ENCODE measurements around the gene ZBTB8B.
"Not testable (repeated sequence)": the region's sequence is repeated elsewhere in the genome, so short reads cannot be mapped to it uniquely, and the experiment has no call there.

The ZBTB8B gene

DNA sequence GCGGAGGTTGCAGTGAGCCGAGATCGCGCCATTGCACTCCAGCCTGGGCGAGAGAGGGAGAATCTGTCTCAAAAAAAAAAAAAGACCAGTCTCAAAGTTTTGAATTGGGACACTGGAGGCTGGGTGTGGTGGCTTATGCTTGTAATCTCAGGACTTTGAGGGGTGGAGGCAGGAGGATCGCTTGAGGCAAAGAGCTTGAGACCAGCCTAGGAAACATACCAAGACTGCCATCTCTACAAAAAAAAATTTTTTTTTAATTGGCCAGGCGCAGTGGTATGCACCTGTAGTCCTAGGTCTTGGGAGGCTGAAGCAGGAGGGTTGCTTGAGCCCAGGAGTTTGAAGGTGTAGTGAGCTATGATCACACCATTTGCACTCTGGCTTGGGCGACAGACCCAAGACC, 3.9 kb downstream of the ZBTB8B start:
- no peak for DNase-seq (ENCODE audit: low spot score)
- FAIRE-seq: no peak

DNA sequence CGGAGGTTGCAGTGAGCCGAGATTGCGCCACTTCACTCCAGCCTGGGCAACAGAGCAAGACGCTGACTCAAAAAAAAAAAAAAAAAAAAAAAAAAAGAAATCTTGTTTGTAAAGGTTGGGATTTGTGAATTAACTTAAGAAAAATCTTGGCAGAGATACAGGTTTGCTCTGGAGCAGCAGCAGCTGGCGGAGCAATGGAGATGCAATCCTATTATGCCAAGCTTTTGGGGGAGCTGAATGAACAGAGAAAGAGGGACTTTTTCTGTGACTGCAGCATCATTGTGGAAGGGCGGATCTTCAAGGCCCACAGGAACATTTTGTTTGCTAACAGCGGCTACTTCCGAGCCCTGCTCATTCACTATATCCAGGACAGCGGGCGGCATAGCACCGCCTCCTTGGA, 5.6 kb downstream of the ZBTB8B start:
- DNase-seq (ENCODE audit: low spot score) (no peak), FAIRE-seq (no peak)

DNA sequence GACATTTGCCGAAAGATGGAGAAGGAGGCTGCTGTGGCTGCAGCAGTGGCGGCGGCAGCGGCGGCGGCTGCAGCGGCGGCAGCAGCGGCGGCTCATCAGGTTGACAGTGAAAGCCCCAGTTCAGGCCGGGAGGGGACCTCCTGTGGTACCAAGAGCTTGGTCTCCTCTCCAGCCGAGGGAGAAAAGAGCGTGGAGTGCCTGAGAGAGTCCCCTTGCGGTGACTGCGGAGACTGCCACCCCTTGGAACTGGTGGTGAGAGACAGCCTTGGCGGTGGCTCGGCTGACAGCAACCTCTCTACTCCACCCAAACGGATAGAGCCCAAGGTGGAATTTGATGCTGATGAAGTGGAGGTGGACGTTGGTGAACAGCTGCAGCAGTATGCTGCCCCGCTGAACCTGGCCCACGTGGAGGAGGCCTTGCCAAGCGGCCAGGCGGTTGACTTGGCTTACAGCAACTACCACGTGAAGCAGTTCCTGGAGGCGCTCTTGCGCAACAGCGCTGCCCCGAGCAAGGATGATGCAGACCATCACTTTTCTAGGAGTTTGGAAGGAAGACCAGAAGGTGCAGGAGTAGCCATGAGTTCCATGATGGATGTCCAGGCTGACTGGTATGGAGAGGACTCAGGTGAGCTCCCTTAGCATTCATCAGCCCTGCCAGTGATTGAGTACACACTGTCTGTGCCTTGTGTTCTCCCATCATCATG, 6.3 kb downstream of the ZBTB8B start:
- no peak for FAIRE-seq
- no peak for DNase-seq (ENCODE audit: low spot score)

DNA sequence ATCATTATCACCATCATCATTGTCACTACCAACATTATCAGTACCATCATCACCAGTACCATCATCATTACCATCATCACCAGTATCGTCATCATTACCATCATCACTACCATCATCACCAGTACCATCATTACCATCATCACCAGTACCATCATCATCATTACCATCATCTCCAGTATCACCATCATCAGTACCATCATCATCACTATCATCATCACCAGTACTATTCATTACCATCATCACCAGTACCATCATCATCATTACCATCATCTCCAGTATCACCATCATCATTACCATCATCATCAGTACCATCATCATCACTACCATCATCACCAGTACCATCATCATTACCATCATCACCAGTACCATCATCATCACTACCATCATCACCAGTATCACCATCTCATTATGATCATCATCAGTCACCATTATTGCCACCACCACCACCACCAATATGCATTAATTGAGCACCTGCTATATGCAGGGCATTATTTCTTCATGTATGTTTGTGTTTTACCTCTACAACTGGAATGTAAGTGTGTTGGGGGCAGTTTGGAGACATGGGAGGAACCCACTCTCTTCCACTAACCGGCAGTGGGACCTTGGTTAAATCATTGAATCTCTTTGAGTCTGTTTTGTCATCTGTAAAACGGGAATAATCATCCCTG, 7.0 kb downstream of the ZBTB8B start:
- DNase-seq (ENCODE audit: low spot score) (no peak), FAIRE-seq (peak; percentile 96)

DNA sequence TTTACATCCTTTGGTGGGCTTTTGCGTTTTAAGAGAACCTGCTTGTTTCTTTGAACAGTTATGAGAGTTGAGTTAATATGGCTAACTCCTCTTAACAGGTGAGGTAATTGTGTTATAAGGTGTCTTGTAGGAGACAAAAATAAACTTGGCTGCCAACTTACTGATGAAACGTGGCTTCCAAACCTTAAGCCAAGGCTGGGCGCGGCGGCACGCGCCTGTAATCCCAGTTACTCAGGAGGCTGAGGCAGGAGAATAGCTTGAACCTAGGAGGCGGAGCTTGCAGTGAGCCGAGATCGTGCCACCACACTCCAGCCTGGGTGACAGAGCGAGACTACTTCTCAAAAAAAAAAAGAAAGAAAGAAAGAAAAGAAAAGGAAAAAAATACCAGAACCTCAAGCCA, 8.1 kb downstream of the ZBTB8B start:
- DNase-seq (ENCODE audit: low spot score); FAIRE-seq: not testable (repeated sequence)

DNA sequence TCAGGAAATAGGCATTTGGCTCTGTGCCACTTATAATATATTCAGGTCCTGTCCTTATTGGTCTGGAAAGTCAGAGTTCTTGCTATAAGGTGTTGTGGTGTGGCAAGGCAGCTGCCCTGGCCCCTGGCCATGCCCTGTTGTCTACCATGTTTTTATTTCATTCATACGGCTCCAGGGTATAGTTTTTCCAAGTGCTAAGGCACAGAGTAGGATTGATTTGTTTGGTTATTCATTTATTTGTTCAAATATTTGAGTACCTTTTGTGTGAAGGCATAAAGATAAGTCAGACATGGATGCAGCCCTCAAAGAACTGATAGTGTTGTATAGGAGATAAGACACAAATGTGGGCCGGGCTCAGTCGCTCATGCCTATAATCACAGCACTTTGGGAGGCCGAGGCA, 10.1 kb downstream of the ZBTB8B start:
- DNase-seq (ENCODE audit: low spot score) (no peak), FAIRE-seq (no peak)

DNA sequence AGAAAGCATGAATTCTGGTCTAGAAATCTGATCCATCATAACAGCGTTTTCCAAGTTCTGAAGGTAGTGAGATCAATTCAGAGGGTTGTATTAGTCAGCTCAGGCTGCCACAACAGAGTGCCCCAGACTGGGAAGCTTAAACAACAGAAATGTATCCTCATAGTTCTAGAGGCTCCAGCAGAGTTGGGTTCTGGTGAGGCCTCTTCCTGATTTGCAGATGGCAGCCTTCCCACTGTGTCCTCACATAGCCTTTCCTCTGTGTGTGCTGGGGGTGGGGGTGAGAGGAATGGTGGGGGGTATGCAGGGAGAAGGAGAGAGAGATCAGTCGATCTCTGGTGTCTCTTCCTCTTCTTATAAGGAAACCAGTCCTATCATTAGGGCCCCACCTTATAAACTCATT, 15.1 kb downstream of the ZBTB8B start:
- no peak for DNase-seq (ENCODE audit: low spot score)
- no peak for FAIRE-seq

DNA sequence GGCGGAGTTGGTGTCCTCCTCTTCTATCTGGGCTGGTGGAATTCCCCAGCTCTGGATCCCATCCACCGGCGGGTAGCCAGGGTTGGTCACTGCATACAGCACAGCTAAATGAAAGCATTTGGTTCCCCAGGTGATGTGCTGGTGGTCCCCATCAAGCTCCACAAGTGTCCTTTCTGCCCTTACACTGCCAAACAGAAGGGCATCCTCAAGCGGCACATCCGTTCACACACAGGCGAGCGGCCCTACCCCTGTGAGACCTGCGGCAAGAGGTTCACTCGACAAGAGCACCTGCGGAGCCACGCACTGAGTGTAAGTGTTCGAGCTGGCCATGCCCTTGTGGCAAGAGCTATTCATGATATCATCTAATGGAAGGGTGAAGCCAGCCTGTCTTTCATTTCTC, 15.9 kb downstream of the ZBTB8B start:
- FAIRE-seq (no peak), DNase-seq (ENCODE audit: low spot score) (no peak)

DNA sequence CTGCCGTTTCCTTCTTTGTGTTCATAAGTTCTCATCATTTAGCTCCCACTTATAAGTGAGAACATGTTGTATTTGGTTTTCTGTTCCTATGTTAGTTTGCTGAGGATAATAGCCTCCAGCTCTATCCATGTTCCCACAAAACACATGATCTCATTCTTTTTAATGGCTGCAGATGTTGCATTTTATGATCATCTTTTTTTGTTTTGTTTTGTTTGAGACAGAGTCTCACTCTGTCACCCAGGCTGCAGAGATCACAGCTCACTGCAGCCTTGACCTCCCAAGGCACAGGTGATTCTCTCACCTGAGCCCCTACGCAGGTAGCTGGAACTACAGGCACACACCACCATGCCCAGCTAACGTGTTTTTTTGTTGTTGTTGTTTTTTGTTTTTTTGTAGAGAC, 16.9 kb downstream of the ZBTB8B start:
- FAIRE-seq; DNase-seq (ENCODE audit: low spot score): not testable (repeated sequence)

DNA sequence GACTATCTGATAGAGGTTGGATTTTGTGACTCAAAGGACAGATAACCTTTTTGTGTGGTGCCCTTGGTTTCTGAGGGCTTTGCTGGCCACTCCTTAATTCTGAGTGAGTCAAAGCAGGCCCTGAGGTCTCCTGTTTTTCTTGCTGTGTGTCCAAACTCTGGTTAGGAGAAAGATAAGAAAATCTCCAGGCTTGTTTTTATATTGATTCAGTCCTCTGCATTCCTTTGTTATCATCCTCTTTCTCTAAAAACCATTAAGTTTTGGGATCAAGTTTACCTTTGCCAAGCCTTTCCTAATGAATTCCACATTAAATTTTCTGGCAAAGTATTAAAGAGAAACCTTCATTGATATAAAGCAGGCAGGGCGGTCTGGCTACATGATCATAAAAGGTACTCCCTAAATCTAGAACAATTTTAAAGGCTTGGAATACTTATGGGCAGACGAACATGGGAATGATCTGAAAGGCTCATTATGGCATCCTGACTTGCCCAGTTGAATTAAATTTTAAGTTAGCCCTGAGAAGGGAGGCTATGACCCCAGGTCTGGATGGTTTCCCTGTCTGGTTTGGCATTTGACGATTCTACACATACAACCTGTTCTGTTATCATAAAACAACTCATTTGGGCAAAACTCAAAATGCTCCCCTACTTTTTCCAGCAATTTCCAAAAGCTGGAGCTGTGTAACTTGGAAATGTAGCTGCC, 20.8 kb downstream of the ZBTB8B start:
- DNase-seq (ENCODE audit: low spot score) (no peak), FAIRE-seq (no peak)

DNA sequence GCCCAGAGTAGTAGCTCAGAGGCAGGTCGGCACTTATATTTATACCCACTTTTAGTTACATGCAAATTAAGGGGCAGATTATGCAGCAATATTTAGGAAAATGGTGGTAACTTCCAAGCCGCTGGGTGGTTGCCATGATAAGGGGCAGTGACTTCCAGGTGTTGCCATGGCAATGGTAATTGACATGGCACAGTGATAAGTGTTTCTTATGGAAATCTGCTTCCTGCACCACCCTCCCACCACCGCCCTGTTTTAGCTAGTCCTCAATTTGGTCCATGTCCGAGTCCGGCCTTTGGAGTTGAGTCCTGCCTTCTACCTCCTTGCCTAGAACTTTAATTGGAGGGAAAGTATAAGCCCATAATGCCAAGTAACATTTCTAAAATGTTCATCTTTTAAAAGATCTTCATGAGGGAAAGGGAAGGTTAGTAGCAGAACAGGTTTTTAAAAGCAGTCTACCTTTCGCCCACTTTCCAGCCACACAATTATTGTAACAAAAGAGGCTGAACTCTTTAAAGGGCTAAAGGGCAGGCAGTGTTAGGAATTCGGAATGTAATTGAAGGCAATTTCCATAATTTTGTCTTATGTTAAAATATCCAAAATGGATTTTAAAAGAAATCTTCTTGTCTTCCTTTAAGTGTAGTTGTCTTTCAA, 21.7 kb downstream of the ZBTB8B start:
- no peak for DNase-seq (ENCODE audit: low spot score)
- no peak for FAIRE-seq

DNA sequence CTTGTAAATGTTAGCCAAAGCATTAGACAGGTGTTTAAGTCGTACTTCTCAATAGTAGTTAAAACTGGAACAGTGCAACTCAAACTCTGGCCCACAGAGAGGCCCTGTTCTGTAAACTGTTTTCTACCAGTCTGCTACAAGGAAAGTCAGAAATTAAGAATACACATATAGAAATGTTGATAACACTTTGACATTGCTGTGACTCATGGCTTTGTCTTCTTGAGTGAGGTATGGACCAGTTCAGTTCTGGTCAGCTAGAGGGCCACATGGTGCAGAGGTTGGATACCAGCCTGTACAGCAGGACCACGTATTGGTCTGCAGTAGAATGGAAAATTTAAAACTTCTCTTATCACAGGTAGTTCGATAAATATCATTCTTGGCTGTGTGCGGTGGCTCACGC, 22.3 kb downstream of the ZBTB8B start:
- FAIRE-seq: peak; percentile 32
- no peak for DNase-seq (ENCODE audit: low spot score)

DNA sequence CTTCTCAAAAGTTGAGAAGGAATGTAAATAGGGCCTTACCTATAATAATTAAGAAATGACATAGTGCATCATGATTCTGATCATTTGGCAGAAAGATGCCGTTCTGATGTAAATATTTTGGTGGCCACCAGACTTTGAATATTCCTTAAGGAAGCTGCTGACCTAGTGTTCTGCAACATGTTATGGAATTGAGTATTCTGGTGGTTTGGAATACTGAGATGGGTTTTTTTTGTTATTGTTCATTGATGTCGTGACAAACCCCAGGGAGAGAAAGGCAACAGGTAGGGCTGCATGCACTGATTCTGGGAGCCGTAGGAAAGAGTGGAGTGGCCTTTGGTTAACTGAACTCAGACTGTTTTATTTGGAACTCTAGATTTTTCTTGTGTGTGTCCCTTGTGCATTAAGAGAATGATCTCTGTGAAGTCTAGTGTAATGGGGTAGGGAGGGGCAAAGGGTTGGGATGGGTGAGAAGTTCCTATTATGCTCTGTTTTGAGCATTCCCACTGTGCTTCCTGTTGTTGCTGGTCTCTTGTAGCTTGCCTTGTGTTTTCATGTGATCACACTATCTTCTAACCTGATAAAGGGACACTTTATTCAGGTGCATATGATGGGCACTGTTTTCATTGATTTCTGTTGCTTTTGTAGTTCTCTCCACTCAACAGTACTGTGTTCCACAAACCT, 25.0 kb downstream of the ZBTB8B start:
- FAIRE-seq: no peak
- DNase-seq (ENCODE audit: low spot score): no peak

DNA sequence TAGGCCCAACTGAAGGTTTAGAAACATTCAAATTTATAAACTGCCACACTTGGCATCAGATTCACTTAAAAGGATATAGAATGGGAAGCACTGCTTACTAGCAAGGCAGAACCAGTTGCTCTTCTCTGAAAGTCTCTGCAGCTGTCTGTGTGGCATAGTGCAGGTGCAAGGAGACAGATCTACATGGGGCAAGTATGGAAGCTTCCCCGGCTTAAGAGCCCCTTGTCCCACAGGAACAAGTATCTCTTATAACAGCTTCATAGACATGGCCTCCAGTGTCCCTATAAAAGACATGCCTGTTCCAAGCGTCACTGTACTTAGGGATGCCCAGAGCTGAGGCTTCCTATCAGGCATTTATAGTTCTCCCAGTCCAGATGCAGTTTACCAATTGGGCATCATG, 26.5 kb downstream of the ZBTB8B start:
- no peak for DNase-seq (ENCODE audit: low spot score)
- no peak for FAIRE-seq

DNA sequence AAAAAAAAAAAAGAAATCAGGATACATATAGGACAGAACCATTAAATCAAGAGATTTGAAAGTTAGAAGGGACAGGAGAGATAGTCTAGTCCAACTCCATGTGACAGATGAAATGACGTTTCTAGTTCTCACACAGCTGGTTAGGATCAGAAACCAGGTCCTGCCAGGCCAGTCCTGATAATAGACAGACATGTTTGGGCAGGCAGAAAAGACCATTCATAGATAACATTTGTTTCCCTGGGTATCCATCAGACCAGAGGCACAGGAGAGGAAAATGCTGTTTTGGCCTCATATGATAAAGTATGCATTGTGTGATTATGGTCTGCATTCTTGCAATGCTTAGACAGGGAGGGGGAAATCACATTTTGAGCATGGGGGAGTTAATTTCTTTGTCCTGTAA, 29.3 kb downstream of the ZBTB8B start:
- no peak for FAIRE-seq

DNA sequence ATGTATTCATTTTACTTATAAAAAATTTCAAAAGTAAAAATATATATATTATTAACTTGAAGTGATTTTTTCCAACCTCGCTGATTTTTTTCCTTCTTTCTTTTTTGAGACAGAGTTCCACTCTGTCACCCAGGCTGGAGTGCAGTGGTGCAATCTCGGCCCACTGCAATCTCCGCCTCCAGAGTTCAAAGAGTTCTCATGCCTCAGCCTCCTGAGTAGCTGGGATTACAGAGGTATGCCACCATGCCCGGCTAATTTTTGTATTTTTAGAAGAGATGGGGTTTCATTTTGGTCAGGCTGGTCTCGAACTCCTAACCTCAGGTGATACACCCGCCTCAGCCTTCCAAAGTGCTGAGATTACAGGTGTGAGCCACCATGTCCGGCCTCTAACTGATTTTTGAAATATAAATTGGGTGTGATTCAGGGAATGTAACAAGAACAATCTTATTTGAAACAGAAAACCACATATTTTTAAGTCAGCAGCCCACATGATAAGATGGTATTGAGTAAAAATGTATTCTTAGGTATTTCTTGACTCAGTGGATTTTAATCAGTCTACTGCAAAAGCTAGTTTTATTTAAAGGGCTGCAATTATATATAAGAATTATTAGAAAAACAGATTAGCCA, 30.0 kb downstream of the ZBTB8B start:
- FAIRE-seq (no peak), DNase-seq (ENCODE audit: low spot score) (no peak)

More for the DNA sequence above, 29.3 kb downstream of the ZBTB8B start:
- no peak for DNase-seq (ENCODE audit: low spot score)

DNA sequence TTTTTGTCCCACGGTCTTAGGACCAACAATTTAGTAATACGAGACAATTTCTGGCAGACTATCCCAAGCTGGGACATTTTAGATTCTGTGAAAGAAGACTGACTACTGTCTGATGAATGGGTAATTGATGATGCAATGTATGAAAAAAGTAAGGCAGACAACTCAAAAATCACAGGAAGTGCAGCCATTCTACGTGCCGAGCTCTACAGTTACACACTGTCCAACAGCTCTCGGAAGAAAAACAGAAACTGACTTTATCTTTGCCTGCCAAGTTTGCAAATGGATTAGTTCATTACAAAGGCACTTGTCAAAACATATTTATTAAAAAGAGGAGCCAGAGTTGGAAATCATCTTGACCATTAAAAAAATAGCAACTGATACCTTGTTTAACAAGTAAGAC, 31.3 kb downstream of the ZBTB8B start:
- DNase-seq (ENCODE audit: low spot score): no peak

DNA sequence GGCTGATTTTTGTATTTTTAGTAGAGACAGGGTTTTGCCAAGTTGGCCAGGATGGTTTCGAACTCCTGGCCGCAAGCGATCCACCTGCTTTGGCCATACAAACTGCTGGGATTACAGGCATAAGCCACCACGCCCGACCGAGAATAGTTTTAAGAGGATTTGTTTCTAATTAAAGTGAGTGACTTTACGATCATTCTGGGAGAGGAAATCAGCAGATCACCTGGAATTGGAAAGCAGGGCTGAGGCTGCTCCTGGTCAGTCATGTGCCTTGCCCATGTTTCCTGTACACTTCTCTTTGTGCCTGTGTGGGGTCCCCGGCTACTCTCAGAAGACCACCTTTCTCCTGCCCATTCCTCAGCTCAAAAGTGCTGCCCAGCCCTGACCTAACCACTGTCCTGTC, 33.9 kb downstream of the ZBTB8B start:
- FAIRE-seq: no peak

More for the DNA sequence above, 31.3 kb downstream of the ZBTB8B start:
- no peak for FAIRE-seq

DNA sequence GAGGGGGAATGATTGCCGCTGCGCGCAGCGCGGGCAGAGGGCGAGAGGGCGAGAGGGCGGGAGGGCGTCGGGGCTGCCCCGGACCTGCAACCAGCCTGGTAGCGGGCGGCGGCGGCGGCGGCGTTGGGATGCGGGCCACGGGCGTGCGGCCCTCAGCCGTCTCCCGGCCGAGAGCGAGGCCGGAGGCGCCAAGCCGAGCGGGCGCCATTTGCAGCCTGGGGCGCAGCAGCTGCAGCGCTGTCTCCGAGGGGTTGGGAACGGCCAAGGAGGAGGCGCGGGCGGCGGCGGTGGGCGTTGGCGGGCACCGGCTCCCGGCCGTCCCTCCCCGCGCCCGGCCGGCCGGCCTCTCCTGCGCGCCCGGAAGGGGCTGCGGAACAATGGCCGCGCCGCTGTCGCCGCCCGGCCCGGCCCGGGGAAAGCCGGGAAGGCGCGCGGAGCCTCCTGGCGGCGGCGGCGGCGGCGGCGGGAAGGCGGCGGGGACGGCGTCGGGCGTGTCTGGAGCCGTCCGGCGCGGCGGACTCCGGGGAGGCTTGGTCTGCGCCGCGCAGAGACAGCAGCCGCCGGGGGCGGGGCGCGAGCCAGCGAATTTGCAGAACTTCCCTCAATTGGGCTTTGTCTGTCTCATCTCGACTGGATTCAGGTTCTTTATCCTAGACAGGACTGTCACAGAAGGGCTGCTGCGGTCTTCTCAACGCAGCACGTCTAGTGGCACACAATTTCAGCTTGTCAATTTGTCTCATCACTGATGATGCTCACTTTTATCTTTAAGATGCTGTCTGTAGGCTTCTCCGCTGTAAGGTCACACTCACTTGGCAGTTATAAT, 35.7 kb downstream of the ZBTB8B start:
- FAIRE-seq: peak; percentile 5
- DNase-seq (ENCODE audit: low spot score): peak; percentile 88

More for the DNA sequence above, 33.9 kb downstream of the ZBTB8B start:
- DNase-seq (ENCODE audit: low spot score): no peak

DNA sequence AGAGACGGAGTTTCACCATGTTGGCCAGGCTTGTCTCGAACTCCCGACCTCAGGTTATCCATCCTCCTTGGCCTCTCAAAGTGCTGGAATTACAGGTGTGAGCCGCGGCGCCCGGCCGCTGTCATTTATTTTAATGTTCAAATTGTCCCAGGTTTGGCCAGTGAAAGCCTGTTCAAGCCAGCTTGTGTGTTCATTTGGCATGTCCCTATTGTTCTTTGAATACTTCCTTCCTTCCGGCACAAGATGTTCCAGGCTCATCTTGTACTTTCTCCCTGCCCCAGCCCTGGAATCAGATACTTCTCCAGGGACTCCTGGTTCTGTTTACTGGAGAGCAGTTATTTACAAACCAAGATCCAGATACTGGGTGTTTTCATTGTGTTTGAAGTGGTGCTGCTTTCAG, 37.0 kb downstream of the ZBTB8B start:
- DNase-seq (ENCODE audit: low spot score): no peak
- FAIRE-seq: no peak
